Breast epithelium (tissue), 3 donors: ENCODE measurements around the gene MS4A5.
"Not testable (repeated sequence)": the region's sequence is repeated elsewhere in the genome, so short reads cannot be mapped to it uniquely, and the experiment has no call there.

Source experiments
- CTCF ChIP-seq, 3 donors: fragments of 450-650 bp; IDR thresholded peaks; one replicate each; pipeline ENCODE4 v1.5.1; 2016 to 2017; ENCODE audit warnings: antibody characterized with exemption in 3 of 3, mild to moderate bottlenecking in 3 of 3, moderate library complexity in 3 of 3
- POLR2A ChIP-seq: fragments of 450-650 bp; IDR thresholded peaks from one replicate; pipeline ENCODE4 v1.6.1; 2016; ENCODE audit warnings: antibody characterized with exemption, mild to moderate bottlenecking, moderate library complexity
- POLR2AphosphoS5 ChIP-seq, 3 donors: sonication (generic); formaldehyde crosslinking; IDR thresholded peaks; one replicate each; pipeline ENCODE4 v1.6.1; 2017; ENCODE audit warnings: antibody characterized with exemption in 3 of 3

- TF ChIP-seq CTCF (IDR thresholded peaks at IDR 0.05); POLR2A; POLR2AphosphoS5 (IDR thresholded peaks at IDR 0.05): not testable (repeated sequence)
These were observed 21.8 kb downstream of the MS4A5 start for GRCh38 chr11:60451185-60451584.
